ENCODE results near the gene GNG2. TPM values are rescaled to one million over a fixed set of nuclear protein-coding genes. Genes with fewer than 3 reads are reported as not detected.

Gene GNG2
- total and polyA plus RNA-seq, 9 of the 15 experiments (the other 6 are each of a cell fraction or from before 2014, with no cell fraction given) = 0.18 TPM; not detected in 8

GRCh38 chr14:51996148-51996746 lies 135.8 kb downstream of the GNG2 start:
- Histone ChIP-seq H3K36me3 (ENCODE audit: control insufficient read depth, insufficient read depth, low read length) (peaks cover 86% of the 10 kb centered on the region), H3K9me1 (ENCODE audit: control insufficient read depth, insufficient read depth, low read length) (no peaks in the 10 kb centered on the region), H4K20me1 (replicated peaks; ENCODE audit: control insufficient read depth, insufficient read depth, low read length) (no peaks in the 10 kb centered on the region), H3K4me1 (replicated peaks in 1 of 2; ENCODE audit: control insufficient read depth in 2 of 2, insufficient read depth in 2 of 2, low read length in 2 of 2) (no peaks in the 10 kb centered on the region), H3K9me3 (replicated peaks; ENCODE audit: control insufficient read depth, insufficient read depth, low read depth, low read length) (no peaks in the 10 kb centered on the region), H3K27me3 (ENCODE audit: control insufficient read depth in 2 of 2, insufficient read depth in 2 of 2, low read length in 2 of 2) (no peaks in the 10 kb centered on the region), H3K27ac (ENCODE audit: extremely low read depth, low read depth, low read length) (no peak overlapping the region), H3K4me3 (no peak overlapping the region), H3K4me2 (ENCODE audit: insufficient read depth, low read length) (no peak overlapping the region), H3K79me2 (ENCODE audit: control insufficient read depth, insufficient read depth, low read length) (peaks cover 14% of the 10 kb centered on the region), H2AFZ (ENCODE audit: low read depth, low read length) (no peak overlapping the region), H3K9ac (ENCODE audit: insufficient read depth in 1 of 2, low read depth in 2 of 2, low read length in 2 of 2) (no peak overlapping the region)
- in situ Hi-C loops (cut with MboI) = no loop called here
- TF ChIP-seq REST (IDR thresholded peaks at IDR 0.05; ENCODE audit: borderline replicate concordance) = peak; percentile 25; the same call in 1 of the 2 replicates
- TF ChIP-seq REST (CRISPR knock-in tag; IDR thresholded peaks at IDR 0.05; ENCODE audit: low read depth) = no peak
- TF ChIP-seq RAD21 (CRISPR knock-in tag; conservative IDR thresholded peaks at IDR 0.05 in 1 of 2, IDR thresholded peaks at IDR 0.05 in 1 of 2) = peak; percentile 47 to 63; a peak in 3 of 4 replicates
- TF ChIP-seq, protein P1, sequence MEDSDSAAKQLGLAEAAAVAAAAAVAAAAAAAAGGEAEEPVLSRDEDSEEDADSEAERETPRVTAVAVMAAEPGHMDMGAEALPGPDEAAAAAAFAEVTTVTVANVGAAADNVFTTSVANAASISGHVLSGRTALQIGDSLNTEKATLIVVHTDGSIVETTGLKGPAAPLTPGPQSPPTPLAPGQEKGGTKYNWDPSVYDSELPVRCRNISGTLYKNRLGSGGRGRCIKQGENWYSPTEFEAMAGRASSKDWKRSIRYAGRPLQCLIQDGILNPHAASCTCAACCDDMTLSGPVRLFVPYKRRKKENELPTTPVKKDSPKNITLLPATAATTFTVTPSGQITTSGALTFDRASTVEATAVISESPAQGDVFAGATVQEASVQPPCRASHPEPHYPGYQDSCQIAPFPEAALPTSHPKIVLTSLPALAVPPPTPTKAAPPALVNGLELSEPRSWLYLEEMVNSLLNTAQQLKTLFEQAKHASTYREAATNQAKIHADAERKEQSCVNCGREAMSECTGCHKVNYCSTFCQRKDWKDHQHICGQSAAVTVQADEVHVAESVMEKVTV (CRISPR knock-in tag; IDR thresholded peaks at IDR 0.05) = 0 out of 2 replicates have a peak, but pooled peaks have one; percentile 14
- TF ChIP-seq MED1 (CRISPR knock-in tag; IDR thresholded peaks at IDR 0.05; ENCODE audit: borderline replicate concordance) = no peak
- TF ChIP-seq POLR3A (IDR thresholded peaks at IDR 0.05; ENCODE audit: borderline replicate concordance, extremely low read depth, insufficient read depth, insufficient read length) = no peak
- TF ChIP-seq, protein P2, sequence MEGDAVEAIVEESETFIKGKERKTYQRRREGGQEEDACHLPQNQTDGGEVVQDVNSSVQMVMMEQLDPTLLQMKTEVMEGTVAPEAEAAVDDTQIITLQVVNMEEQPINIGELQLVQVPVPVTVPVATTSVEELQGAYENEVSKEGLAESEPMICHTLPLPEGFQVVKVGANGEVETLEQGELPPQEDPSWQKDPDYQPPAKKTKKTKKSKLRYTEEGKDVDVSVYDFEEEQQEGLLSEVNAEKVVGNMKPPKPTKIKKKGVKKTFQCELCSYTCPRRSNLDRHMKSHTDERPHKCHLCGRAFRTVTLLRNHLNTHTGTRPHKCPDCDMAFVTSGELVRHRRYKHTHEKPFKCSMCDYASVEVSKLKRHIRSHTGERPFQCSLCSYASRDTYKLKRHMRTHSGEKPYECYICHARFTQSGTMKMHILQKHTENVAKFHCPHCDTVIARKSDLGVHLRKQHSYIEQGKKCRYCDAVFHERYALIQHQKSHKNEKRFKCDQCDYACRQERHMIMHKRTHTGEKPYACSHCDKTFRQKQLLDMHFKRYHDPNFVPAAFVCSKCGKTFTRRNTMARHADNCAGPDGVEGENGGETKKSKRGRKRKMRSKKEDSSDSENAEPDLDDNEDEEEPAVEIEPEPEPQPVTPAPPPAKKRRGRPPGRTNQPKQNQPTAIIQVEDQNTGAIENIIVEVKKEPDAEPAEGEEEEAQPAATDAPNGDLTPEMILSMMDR (IDR thresholded peaks at IDR 0.05 in 2 of 3, conservative IDR thresholded peaks at IDR 0.05 in 1 of 3; ENCODE audit: insufficient read depth in 2 of 3, low read depth in 1 of 3, low read length in 3 of 3) = peak in 2 of 3 experiments; percentile 28 to 68; a peak in 4 of 6 replicates
- DNase-seq (ENCODE audit: extremely low read depth in 1 of 4, low spot score in 3 of 4) (peak in 1 of 4 experiments; percentile 38), FAIRE-seq (no peak), ATAC-seq (no peak)
- intact Hi-C loops (cut with micrococcal nuclease) = loop anchor here (5.0 to 10.0 kb wide), 2 partner anchors 136 to 279 kb away; no protein-coding TSS in a partner anchor
- WGBS (ENCODE audit: insufficient coverage, low coverage, missing lambda C conversion rate) = 28% methylated on average over 4 of the region's 4 CpGs
- ChIA-PET POLR2A (no interaction called here), CTCF (ENCODE audit: low intra/inter-chr PET ratio) (interaction anchor here (0.7 to 0.8 kb wide), 3 partner anchors 135 to 713 kb away, joined by 3 to 5 read pairs (median 3); no protein-coding TSS in a partner anchor)
- no TSS peak for BruUV-seq (replicated peaks)
